ENCODE measurements around the gene TMEFF2.
"Not testable (repeated sequence)": the region's sequence is repeated elsewhere in the genome, so short reads cannot be mapped to it uniquely, and the experiment has no call there.

TMEFF2 gene

DNA sequence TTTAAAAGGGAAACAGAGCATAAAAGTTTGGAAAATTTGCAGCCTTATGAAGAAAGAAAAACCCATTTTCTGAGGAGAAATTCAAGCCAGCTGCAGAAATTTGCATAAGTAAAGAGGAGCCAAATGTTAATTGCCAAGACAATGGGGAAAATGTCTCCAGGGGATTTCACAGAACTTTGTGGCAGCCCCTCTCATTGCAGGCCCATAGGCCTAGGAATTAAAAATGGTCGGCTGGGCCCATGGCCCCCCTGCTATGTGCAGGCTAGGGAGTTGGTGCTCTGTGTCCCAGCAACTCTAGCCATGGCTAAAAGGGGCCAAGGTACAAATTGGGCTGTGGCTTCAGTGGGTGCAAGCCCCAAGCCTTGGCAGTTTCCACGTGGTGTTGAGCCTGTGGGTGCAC lies 83.2 kb downstream of the TMEFF2 start:
- not testable (repeated sequence) for H4K8ac ChIP-seq (ENCODE audit: low read depth, low read length); H3K23ac ChIP-seq (ENCODE audit: low read length); H3K27ac ChIP-seq (ENCODE audit: low read depth, low read length); H3K79me1 ChIP-seq (ENCODE audit: low read length); H3K4me3 ChIP-seq (ENCODE audit: low read length); H3K36me3 ChIP-seq (ENCODE audit: control insufficient read depth, insufficient read depth, low read length); H3K56ac ChIP-seq (ENCODE audit: low read length); DNase-seq; H3K18ac ChIP-seq (ENCODE audit: low read length); H3K9ac ChIP-seq (ENCODE audit: low read length); H4K5ac ChIP-seq (ENCODE audit: low read length); H3K4ac ChIP-seq (ENCODE audit: low read depth, low read length); H2BK15ac ChIP-seq (replicated peaks; ENCODE audit: low read depth); H3K27me3 ChIP-seq (ENCODE audit: insufficient read depth, low read length, poor library complexity); H2AK5ac ChIP-seq (ENCODE audit: low read length); H3K79me2 ChIP-seq (ENCODE audit: control insufficient read depth, insufficient read depth, low read length); H2BK5ac ChIP-seq (ENCODE audit: low read length); H2BK120ac ChIP-seq (ENCODE audit: low read depth, low read length); H3K4me2 ChIP-seq (ENCODE audit: low read length); H3K4me1 ChIP-seq (ENCODE audit: control insufficient read depth, low read depth, low read length)
- no CpG with 5 or more reads among the region's 2 CpGs for WGBS (ENCODE audit: extremely low coverage, insufficient coverage, low lambda C conversion rate)

DNA sequence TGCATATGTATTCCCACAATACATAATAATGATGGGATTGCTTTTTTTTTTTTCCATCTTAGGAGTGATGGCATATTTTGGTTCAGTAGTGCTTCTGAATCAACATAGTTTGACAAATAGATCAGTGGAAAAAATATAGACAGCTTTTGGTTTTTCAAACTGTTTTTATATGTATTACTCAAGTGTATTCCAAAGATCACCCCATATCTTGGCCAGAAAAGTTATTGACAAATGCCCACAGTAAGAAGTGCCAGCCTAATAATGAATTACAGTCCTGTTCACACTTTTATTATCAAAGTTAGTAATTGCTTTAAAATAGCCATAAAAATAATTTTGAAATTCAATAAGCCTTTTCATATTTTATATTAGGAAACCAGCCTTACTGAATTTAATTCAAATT lies 95.0 kb downstream of the TMEFF2 start:
- Histone ChIP-seq H3K27ac (ENCODE audit: low read depth, low read length) (no peak overlapping the region), H3K23ac (ENCODE audit: low read length) (no peak overlapping the region), H3K79me1 (ENCODE audit: low read length) (no peaks in the 10 kb centered on the region), H3K79me2 (ENCODE audit: control insufficient read depth, insufficient read depth, low read length) (no peaks in the 10 kb centered on the region), H3K4me3 (ENCODE audit: low read length) (no peak overlapping the region), H3K4me1 (ENCODE audit: control insufficient read depth, low read depth, low read length) (no peaks in the 10 kb centered on the region), H2BK5ac (ENCODE audit: low read length) (no peak overlapping the region), H4K8ac (ENCODE audit: low read depth, low read length) (no peak overlapping the region), H4K5ac (ENCODE audit: low read length) (no peak overlapping the region), H2BK15ac (replicated peaks; ENCODE audit: low read depth) (no peak overlapping the region), H2BK120ac (ENCODE audit: low read depth, low read length) (no peak overlapping the region), H3K27me3 (ENCODE audit: insufficient read depth, low read length, poor library complexity) (no peaks in the 10 kb centered on the region), H2AK5ac (ENCODE audit: low read length) (no peak overlapping the region), H3K18ac (ENCODE audit: low read length) (no peak overlapping the region), H3K4ac (ENCODE audit: low read depth, low read length) (no peak overlapping the region), H3K56ac (ENCODE audit: low read length) (no peak overlapping the region), H3K9ac (ENCODE audit: low read length) (no peak overlapping the region), H3K36me3 (ENCODE audit: control insufficient read depth, insufficient read depth, low read length) (no peaks in the 10 kb centered on the region), H3K4me2 (ENCODE audit: low read length) (no peak overlapping the region)
- DNase-seq, result no peak

DNA sequence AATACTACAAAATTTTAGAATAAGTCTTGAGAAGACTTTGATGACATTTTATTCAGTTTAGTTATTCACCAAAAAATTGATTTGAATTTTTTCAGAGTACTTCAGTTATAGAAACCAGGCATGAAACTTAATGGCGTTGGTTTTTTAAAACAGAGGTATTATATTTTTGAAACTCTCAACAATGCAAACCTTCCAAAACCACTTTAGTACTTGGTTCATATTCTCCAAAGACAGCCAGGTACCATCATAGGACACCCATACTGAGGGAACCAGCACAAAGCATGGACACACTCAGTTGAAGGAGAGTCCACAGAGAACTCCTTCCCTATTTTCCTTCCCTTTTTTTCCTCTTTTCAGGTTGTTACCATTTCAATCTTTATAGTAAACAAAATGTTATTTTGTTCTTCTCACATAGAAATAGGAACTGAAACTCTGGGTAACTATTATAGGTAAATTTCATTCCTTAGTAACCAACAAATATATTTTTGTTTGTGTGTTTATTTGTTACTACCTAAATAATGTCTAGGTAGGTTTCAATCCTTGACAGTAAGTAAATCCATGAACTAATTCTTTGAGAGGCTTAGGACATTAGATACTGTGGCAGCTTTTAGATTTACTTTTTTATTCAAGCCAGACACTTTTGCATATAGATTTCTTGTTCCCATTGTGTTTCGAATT lies 95.8 kb downstream of the TMEFF2 start:
- Histone ChIP-seq H3K4me1 (ENCODE audit: control insufficient read depth, low read depth, low read length) (no peaks in the 10 kb centered on the region), H3K4ac (ENCODE audit: low read depth, low read length) (no peak overlapping the region), H3K79me2 (ENCODE audit: control insufficient read depth, insufficient read depth, low read length) (no peaks in the 10 kb centered on the region), H2AK5ac (ENCODE audit: low read length) (no peak overlapping the region), H3K79me1 (ENCODE audit: low read length) (no peaks in the 10 kb centered on the region), H4K8ac (ENCODE audit: low read depth, low read length) (no peak overlapping the region), H3K27ac (ENCODE audit: low read depth, low read length) (no peak overlapping the region), H2BK120ac (ENCODE audit: low read depth, low read length) (no peak overlapping the region), H4K5ac (ENCODE audit: low read length) (no peak overlapping the region), H3K23ac (ENCODE audit: low read length) (no peak overlapping the region), H2BK5ac (ENCODE audit: low read length) (no peak overlapping the region), H3K4me3 (ENCODE audit: low read length) (no peak overlapping the region), H2BK15ac (replicated peaks; ENCODE audit: low read depth) (no peak overlapping the region), H3K36me3 (ENCODE audit: control insufficient read depth, insufficient read depth, low read length) (no peaks in the 10 kb centered on the region), H3K56ac (ENCODE audit: low read length) (no peak overlapping the region), H3K18ac (ENCODE audit: low read length) (no peak overlapping the region), H3K4me2 (ENCODE audit: low read length) (no peak overlapping the region), H3K27me3 (ENCODE audit: insufficient read depth, low read length, poor library complexity) (no peaks in the 10 kb centered on the region), H3K9ac (ENCODE audit: low read length) (no peak overlapping the region)
- no peak for DNase-seq
- no CpG with 5 or more reads among the region's 2 CpGs for WGBS (ENCODE audit: extremely low coverage, insufficient coverage, low lambda C conversion rate)

DNA sequence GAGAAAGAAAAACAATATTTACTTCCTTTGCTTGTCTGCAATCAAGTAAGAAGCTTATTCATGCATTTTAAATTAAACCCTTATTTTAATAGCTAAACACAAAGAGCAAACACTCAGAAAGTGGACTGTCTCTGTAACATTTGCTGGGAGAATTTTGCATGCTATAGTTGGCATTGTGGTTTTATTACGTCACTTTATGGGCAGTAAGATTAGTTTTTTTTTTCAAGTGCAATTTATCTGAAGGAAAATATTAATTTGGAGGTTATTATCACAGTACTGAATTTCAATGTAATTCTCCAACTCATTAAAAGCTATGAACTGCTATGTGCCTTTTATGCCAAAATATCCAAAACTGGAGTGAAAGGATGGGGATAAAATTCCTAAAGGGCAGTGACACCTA lies 103.3 kb downstream of the TMEFF2 start:
- Histone ChIP-seq H3K79me1 (ENCODE audit: low read length) (no peaks in the 10 kb centered on the region), H3K27ac (ENCODE audit: low read depth, low read length) (no peak overlapping the region), H3K9ac (ENCODE audit: low read length) (no peak overlapping the region), H3K56ac (ENCODE audit: low read length) (no peak overlapping the region), H3K18ac (ENCODE audit: low read length) (no peak overlapping the region), H2AK5ac (ENCODE audit: low read length) (no peak overlapping the region), H3K36me3 (ENCODE audit: control insufficient read depth, insufficient read depth, low read length) (no peaks in the 10 kb centered on the region), H3K4me3 (ENCODE audit: low read length) (no peak overlapping the region), H2BK120ac (ENCODE audit: low read depth, low read length) (no peak overlapping the region), H4K5ac (ENCODE audit: low read length) (no peak overlapping the region), H3K79me2 (ENCODE audit: control insufficient read depth, insufficient read depth, low read length) (no peaks in the 10 kb centered on the region), H4K8ac (ENCODE audit: low read depth, low read length) (no peak overlapping the region), H3K27me3 (ENCODE audit: insufficient read depth, low read length, poor library complexity) (no peaks in the 10 kb centered on the region), H3K4me2 (ENCODE audit: low read length) (no peak overlapping the region), H3K4me1 (ENCODE audit: control insufficient read depth, low read depth, low read length) (no peaks in the 10 kb centered on the region), H3K4ac (ENCODE audit: low read depth, low read length) (no peak overlapping the region), H3K23ac (ENCODE audit: low read length) (no peak overlapping the region), H2BK5ac (ENCODE audit: low read length) (no peak overlapping the region), H2BK15ac (replicated peaks; ENCODE audit: low read depth) (no peak overlapping the region)
- no peak for DNase-seq
- WGBS (ENCODE audit: extremely low coverage, insufficient coverage, low lambda C conversion rate), result no CpG with 5 or more reads among the region's 1 CpG

DNA sequence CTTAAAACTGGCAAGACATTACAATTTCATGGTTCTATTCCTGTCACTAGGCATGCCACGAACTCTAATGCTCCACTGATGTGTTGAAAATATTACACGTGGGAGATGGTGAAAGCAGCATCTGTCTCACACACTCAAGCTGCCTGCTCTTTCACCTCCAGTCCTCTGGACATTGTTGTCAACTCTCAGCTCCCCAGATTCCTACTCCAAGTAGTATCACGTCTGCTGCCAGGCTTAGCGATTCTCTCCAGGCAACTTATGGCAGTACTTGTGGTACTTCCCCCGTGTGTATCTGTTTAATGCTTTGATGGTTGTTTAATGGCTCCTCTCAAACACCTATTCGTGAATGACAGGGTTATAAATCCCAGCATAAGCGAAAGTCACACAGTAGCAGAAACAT lies 103.8 kb downstream of the TMEFF2 start:
- no peak overlapping the region for H3K4me3 ChIP-seq (ENCODE audit: low read length)
- no CpG with 5 or more reads among the region's 7 CpGs for WGBS (ENCODE audit: extremely low coverage, insufficient coverage, low lambda C conversion rate)
- no peak overlapping the region for H2BK5ac ChIP-seq (ENCODE audit: low read length)
- no peak overlapping the region for H3K18ac ChIP-seq (ENCODE audit: low read length)
- no peaks in the 10 kb centered on the region for H3K27me3 ChIP-seq (ENCODE audit: insufficient read depth, low read length, poor library complexity)
- H2BK120ac ChIP-seq (ENCODE audit: low read depth, low read length), result no peak overlapping the region
- H3K4ac ChIP-seq (ENCODE audit: low read depth, low read length), result no peak overlapping the region
- no peak overlapping the region for H3K23ac ChIP-seq (ENCODE audit: low read length)
- no peak overlapping the region for H3K56ac ChIP-seq (ENCODE audit: low read length)
- H3K79me1 ChIP-seq (ENCODE audit: low read length), result no peaks in the 10 kb centered on the region
- no peak overlapping the region for H4K5ac ChIP-seq (ENCODE audit: low read length)
- no peaks in the 10 kb centered on the region for H3K4me1 ChIP-seq (ENCODE audit: control insufficient read depth, low read depth, low read length)
- no peak overlapping the region for H3K4me2 ChIP-seq (ENCODE audit: low read length)
- no peak overlapping the region for H2AK5ac ChIP-seq (ENCODE audit: low read length)
- peak; percentile 5 for DNase-seq
- no peak overlapping the region for H3K27ac ChIP-seq (ENCODE audit: low read depth, low read length)
- no peak overlapping the region for H3K9ac ChIP-seq (ENCODE audit: low read length)
- H3K79me2 ChIP-seq (ENCODE audit: control insufficient read depth, insufficient read depth, low read length), result no peaks in the 10 kb centered on the region
- H3K36me3 ChIP-seq (ENCODE audit: control insufficient read depth, insufficient read depth, low read length), result no peaks in the 10 kb centered on the region
- no peak overlapping the region for H2BK15ac ChIP-seq (replicated peaks; ENCODE audit: low read depth)
- H4K8ac ChIP-seq (ENCODE audit: low read depth, low read length), result no peak overlapping the region

DNA sequence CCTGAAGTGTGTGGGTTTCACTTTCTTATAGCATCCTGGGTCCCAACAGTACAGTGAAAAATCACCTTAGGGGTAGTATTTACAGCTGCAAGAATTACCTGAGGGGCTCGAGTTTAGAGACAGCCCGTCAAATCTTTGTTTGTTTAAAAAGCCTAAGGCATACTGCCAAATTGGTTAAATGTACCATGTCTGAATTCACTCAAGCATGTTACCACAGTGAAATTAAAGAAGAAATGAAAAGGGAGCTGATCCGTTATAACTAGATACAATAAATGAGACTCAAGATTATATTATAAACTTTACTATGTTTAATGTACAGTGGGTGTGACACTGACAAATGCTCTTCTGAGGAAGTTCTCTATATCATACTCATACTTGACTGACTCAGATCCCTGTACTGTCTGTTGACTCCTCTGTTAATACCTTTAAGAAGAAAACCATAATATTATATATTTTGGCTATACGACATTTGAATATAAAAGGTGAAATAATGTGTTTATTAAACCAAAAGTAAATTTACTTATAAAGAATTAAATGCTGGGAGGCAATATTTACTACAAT lies 107.3 kb downstream of the TMEFF2 start:
- DNase-seq, result no peak
- H2BK120ac ChIP-seq (ENCODE audit: low read depth, low read length), result no peak overlapping the region
- no peak overlapping the region for H3K4ac ChIP-seq (ENCODE audit: low read depth, low read length)
- H3K79me1 ChIP-seq (ENCODE audit: low read length), result no peaks in the 10 kb centered on the region
- no peak overlapping the region for H3K56ac ChIP-seq (ENCODE audit: low read length)
- H3K79me2 ChIP-seq (ENCODE audit: control insufficient read depth, insufficient read depth, low read length), result no peaks in the 10 kb centered on the region
- H3K36me3 ChIP-seq (ENCODE audit: control insufficient read depth, insufficient read depth, low read length), result no peaks in the 10 kb centered on the region
- no CpG with 5 or more reads among the region's 4 CpGs for WGBS (ENCODE audit: extremely low coverage, insufficient coverage, low lambda C conversion rate)
- H2BK15ac ChIP-seq (replicated peaks; ENCODE audit: low read depth), result no peak overlapping the region
- H3K4me3 ChIP-seq (ENCODE audit: low read length), result no peak overlapping the region
- H3K4me2 ChIP-seq (ENCODE audit: low read length), result no peak overlapping the region
- H4K5ac ChIP-seq (ENCODE audit: low read length), result no peak overlapping the region
- no peak overlapping the region for H3K27ac ChIP-seq (ENCODE audit: low read depth, low read length)
- no peaks in the 10 kb centered on the region for H3K4me1 ChIP-seq (ENCODE audit: control insufficient read depth, low read depth, low read length)
- H2AK5ac ChIP-seq (ENCODE audit: low read length), result no peak overlapping the region
- no peak overlapping the region for H3K18ac ChIP-seq (ENCODE audit: low read length)
- no peak overlapping the region for H2BK5ac ChIP-seq (ENCODE audit: low read length)
- no peak overlapping the region for H4K8ac ChIP-seq (ENCODE audit: low read depth, low read length)
- no peak overlapping the region for H3K9ac ChIP-seq (ENCODE audit: low read length)
- H3K27me3 ChIP-seq (ENCODE audit: insufficient read depth, low read length, poor library complexity), result no peaks in the 10 kb centered on the region
- H3K23ac ChIP-seq (ENCODE audit: low read length), result no peak overlapping the region

Measured in mesendoderm (in vitro differentiated cells).